HuH-7 (cell line): ENCODE results near the gene OR51E1.

Source experiments
- DNase-seq: peaks from one replicate; pipeline ENCODE4 v3.0.0; 2011; ENCODE audit warnings: low spot score

Gene OR51E1

DNA sequence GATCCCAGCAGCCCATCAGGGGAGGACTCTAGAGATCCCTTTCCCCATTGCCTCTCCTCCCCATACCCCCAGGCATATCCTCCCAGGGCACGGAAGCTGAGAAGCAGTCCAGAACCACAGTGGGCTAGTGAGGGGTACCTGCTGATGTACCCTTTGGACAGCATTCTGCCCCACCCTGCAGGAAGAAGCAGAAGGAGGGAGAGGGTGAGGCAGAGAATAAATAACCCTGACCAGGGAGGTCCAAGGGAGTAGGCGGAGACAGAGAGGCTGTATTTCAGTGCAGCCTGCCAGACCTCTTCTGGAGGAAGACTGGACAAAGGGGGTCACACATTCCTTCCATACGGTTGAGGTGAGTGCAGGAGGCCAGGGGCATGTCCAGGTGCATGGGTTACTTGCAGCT, at the start of gene OR51E1:
TSS of gene OR51E1 (plus strand) at position 301 of the 400 bp plus-strand sequence. CDS start 8,545 bp downstream, outside the sequence.
- no peak for DNase-seq

DNA sequence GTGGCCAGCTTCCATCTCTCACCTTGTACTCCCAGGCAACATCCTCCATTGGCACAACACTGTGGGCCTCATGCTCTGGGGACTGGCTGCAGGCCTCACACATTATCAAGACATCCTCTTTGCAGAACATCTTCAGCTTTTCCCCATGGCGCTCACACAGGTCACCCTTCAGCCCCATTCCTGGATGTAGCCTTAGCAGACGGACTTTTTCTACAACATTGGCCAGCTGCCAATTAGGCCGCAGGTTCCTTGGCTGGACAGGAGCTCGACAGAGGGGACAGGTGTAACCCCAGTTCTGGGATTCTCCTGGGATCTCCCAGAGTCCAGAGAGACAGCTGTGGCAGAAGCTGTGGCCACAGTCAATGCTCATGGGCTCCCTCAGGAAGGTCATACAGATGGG, 38.7 kb upstream of the OR51E1 start:
- DNase-seq = no peak

DNA sequence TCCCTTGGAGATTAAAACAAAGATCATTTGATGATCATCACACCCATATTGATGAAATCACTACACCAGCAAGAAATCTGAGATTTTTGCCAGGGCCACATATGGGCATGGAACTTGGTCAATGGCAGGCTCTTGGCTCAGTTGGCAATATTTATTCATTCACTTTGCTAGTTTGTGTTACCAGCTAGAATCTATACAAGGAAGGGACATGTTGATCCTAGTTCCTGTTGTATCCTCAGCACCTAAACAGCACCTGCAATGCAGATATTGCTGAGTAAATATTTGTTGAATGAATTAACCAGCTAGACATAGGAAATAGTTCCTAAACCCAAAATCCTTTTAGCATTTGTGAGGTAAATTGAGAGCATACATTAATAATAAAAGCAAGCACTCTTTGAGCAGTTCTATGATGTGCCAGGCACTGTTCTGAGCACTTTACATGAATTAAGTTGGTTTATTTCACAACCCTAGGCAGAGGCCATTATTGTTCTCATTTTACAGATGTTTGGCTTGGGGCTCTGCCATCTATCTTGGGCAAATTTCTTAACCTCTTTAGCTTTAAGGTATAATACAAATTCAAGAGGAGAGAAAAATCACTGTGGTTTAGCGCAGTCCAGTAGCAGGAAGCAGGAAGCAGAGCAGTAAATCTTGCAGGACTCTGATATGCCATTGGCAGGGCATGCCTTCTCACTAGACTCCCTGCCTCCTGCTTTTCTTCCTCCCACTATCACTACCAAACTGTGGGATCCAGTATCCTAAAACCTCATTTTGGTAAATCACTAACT, 37.4 kb upstream of the OR51E1 start:
- no peak for DNase-seq

DNA sequence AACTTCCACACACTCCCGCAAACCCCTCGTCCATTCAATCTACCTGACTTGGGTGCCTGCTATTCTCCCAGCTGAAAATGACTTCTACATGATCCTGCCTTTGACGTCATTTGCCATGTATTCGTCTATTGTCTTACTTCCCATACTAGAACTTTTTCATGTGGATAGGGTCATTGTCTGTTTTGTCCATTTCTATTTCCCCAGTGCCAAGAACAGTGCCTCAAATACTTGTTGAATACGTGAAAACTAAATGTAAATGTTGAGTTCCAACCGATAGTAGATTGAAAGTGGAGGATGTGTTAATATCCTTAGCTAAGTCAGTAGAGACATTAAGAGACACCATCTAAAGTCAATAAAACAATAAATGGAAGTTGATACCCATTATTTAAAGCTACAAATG, 36.7 kb upstream of the OR51E1 start:
- DNase-seq = no peak

- DNase-seq = peak; percentile 97
Observed at GRCh38 chr11:4607781-4608666, 35.8 kb upstream of the OR51E1 start, which contains the start of gene TRIM68. TRIM68 (minus strand) TSS chr11:4608231; CDS start chr11:4605504, 2,727 bp downstream.

GRCh38 chr11:4610258-4610935, 33.4 kb upstream of the OR51E1 start:
- DNase-seq = no peak

- DNase-seq = no peak
Observed at GRCh38 chr11:4611986-4612385, 31.8 kb upstream of the OR51E1 start.

- DNase-seq = no peak
Observed at GRCh38 chr11:4615856-4616444, 27.8 kb upstream of the OR51E1 start.

- DNase-seq = no peak
Observed at GRCh38 chr11:4619514-4619913, 24.3 kb upstream of the OR51E1 start.

DNA sequence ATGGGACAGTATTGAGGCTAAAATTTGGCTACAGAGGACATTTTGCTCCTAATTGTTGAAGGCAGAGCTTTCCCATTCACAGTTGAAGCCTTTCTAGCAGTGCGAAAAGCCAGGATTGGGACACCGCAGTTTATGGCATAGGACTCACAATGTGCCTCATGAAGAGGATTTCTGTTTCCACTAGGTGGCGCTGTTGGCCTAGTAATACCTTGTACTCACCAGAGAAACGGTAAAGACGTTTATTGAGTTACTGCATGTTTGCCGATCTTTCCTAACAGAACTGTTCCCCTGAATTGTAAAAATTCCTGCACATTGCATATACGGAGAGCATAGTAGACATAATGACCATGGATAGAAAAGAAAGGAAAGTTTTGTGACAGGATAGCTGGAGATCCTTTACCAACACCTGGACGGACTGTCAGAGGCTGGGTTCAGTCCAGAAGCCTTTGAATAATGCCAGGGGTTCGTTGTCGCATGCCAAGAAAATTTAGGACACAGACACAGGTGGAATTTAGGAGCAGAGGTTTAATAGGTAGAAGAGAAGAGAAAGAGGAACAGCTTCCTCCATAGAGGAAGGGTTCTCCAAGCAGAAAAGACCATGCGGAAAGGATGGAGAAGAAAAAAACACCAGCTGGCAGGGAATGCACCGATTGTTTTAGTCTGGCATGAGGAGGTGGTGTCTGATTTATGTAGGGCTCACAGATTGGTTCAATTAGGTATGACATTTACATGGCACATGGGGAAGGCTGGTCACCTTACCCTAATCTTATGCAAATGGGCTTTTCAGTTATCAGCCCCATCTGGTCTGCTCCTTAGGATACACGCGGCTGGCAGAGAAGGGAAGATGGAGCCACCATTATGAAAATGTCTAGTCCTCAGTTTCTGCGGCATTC, 17.3 kb upstream of the OR51E1 start:
- peak; percentile 27 for DNase-seq

DNA sequence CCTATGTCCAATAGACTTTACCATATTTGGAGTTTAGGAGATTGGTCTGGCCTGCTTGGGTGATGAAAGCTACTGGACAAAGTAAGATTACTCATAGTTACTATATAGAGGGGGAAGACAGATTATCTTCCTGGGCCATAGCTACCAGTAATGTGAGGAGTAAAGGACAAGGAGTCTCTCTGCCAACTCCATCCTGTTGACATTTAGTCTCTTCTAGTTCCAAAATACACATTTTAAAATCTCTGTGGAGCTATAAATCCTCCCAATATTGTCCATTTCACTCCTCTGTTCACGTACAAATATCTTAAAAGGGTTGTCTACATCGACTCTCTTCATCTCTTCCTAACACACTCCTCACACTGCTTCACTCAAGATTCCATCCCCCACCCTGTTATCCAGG, 7.6 kb upstream of the OR51E1 start:
- DNase-seq = no peak

DNA sequence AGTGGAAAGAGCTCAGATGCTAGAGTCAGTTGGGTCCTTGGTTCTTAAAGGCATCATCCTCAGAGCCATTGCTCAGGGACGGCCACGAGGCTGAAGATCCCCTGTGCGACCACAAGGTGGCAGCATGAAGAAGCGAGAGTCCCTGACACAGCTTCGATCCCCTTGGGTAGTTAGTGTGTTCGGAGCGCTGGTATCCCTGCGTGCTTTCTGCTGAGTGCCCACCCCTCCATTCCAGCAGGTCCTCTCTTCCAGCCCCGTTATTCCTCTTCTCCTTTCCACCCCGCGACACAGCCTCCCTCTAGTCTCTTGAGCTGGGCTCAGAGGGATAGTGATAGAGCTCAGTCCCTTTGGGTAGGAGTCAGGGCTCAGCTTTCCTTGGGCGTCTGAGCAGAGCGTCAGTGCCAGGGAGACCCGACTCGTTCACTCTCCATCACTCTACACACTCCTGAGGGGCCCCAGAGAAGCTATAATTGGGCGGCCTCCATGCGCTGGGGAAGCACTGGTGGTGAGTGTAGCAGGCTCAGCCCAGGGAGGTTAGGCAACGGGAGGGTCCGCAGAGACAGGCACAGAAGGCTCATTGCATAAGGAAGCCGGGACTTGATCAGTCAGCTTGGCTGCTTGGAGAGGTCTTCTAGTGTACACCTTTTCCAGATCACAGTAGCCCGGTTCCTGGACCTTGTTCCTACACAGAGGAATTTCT, 6.7 kb upstream of the OR51E1 start, which contains the start of gene OR51D1:
TSS of gene OR51D1 (plus strand) at position 516 of the 700 bp plus-strand sequence. CDS start 2,314 bp downstream, outside the sequence.
- DNase-seq = peak; percentile 74

- DNase-seq = no peak
Observed at GRCh38 chr11:4637662-4638047, 6.1 kb upstream of the OR51E1 start.

GRCh38 chr11:4639931-4640330, 3.9 kb upstream of the OR51E1 start:
- no peak for DNase-seq

GRCh38 chr11:4641501-4641900, 2.3 kb upstream of the OR51E1 start:
- no peak for DNase-seq

GRCh38 chr11:4642043-4642442, 1.7 kb upstream of the OR51E1 start:
- no peak for DNase-seq

- DNase-seq = no peak
Observed at GRCh38 chr11:4643076-4643475, 706 bp upstream of the OR51E1 start.

- DNase-seq = no peak
Observed at GRCh38 chr11:4644233-4644632, 451 bp downstream of the OR51E1 start.

DNA sequence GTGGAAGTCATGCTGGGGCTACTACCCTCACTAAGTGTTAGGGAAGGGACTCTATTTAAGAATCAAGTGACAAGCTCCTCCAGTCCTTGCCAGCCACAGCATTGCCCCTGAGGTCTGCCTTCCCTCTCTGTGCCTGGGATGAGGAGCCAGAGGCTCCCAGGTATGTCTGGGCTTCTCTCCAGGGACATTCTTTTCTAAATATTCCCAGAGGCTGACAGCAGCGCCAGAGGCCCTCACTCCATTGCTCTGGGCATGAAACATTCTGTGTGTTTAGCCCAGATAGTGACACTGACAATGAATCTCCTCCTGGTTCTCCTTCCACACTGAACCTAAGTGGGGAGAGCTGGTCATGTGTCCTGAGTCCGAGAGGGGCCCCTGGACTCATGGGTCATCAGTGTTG, 2.2 kb downstream of the OR51E1 start:
- DNase-seq = no peak

DNA sequence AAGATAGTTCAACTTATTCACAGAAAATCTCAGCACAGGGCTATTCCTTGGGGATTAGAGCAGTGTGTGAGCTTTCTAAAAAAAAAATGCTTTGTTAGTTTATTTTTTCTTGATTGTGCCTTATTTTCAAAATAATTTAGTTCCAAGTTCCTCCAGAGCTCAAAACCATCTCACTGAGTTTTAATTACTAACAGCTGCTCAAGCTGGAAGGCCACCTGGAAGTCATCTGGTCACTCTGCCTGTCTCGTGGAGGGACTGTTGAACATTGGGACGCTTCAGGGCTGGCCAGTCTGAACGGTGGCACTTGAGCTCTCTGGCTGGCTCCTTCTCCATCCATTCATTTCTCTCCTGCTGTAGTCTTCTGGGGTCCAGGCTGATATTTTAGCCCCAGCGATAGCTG, 4.0 kb downstream of the OR51E1 start:
- DNase-seq = no peak
